Activated CD4-positive, alpha-beta T cell treated with anti-CD3 and anti-CD28 coated beads, Interleukin-2, amount 50 U/mL, for 4 hours (primary cell): ENCODE results near the gene NFATC2.

Experiments used
- DNase-seq, 2 experiments: peaks; one replicate each; pipeline ENCODE4 v3.0.0-alpha.2; 2020

Gene NFATC2

GRCh38 chr20:51404297-51405060 is 138.0 kb downstream of the NFATC2 start:
- peak; percentile 80 to 87 for DNase-seq

DNA sequence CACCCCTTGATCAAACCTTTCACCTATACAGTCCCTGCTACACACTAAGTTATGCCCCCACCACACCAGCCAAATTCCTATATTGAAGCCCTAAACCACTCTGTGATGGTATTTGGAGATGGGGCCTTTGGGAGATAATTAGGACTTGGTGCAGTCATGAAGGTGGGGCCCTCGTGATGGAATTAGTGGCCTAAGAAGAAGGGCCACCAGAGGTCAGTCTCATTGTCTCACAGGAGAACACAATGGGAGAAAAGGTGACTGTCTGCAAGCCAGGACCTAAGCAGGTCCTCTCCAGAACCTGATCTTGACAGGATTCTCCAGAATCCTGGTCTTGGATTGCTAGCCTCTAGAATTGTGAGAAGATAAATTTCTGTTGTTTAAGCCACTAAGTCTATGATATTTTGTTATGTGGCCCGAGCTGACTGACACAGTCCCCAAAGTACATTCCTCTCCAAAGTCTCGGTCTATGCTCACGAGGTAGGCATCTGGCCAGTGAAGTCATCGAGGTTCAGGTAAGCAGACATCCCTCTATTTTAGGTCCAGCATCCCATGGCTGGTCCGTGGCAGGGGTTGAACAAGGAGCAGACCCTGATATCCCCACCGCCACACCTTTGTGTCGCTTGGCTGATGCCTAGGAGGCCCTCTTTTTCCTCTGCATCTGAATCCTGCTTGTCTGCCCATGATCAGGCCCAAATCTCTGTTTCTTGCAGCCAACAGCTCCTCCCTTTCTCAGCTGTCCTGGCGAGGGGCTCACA is 138.9 kb downstream of the NFATC2 start:
- no peak for DNase-seq

DNA sequence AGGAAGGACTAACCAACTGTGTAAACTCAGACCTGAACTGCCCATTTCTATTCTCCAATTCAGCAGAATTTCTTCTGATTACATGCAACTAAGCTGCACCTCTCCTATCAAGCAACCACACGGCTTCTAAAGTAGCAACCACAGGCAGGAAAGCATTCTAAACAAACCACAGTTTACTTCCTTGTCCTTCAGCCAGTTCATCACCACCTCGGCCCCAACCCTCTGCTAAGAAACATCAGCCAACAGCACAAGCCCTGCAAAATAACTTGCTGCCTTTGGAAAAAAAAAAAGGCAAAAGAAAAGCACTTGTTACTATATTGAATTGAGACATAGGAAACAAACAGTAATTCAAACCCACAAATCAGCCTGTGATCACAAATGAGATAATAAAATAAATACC is 140.3 kb downstream of the NFATC2 start:
- DNase-seq = peak; percentile 38 to 44

DNA sequence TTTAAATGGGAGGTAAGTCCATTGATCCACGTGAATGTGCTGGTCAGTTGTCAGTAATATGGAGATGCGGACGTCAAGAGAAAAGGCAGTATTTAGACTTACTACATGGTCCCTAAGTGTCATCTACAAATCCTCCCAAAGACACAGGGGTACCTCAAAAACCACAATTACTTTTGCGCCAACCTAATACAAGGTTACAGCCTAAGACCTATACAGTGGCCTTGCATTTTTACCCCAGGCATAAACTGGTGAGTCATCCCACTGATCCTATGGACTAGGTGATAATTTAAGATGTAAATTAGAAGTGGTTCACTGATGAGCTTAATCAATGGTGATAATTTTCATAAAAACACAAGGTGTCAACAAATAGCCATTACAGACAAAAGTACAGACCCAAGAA is 141.0 kb downstream of the NFATC2 start:
- DNase-seq = no peak

DNA sequence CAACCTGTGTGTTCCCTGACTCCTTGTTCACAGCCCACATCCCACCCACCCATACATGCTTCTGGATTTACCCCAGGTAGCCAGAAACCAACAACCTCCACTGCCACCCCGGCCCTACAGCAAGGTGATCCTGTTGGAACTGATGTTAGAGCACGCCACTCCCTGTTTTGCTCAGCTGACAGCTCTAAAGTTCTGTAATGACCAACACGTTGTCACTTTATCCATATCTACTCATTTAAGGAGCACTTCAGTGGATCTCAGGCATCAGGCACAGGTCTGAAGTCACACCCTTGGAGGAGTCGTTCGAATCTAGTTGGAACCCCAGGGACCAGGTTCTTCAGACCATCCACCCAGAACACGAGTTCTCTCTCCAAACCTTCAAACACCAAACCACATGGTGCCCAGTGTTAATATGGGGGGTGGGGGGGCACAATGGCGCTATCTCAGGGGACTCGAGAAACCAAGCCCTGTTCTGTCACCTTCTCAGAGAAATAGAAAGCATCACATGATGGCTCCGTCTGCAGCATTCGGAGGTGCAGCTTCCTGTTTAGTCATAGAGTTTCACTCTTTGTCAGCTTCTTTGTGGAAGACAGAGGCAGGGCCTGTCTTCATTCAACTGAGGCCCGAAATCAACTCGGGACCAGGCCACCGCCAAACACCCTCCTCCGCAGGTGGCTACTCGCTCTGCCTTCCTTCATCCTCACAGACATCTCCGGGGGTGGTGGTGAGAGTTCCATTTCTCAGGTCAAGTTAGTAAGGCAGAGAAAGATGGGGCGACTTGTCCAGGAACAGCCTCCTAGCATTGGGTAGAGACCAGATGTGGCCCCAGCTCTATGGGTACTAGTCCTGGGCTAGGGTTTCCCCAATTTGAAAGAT is 142.2 kb downstream of the NFATC2 start:
- peak; percentile 59 to 63 for DNase-seq

DNA sequence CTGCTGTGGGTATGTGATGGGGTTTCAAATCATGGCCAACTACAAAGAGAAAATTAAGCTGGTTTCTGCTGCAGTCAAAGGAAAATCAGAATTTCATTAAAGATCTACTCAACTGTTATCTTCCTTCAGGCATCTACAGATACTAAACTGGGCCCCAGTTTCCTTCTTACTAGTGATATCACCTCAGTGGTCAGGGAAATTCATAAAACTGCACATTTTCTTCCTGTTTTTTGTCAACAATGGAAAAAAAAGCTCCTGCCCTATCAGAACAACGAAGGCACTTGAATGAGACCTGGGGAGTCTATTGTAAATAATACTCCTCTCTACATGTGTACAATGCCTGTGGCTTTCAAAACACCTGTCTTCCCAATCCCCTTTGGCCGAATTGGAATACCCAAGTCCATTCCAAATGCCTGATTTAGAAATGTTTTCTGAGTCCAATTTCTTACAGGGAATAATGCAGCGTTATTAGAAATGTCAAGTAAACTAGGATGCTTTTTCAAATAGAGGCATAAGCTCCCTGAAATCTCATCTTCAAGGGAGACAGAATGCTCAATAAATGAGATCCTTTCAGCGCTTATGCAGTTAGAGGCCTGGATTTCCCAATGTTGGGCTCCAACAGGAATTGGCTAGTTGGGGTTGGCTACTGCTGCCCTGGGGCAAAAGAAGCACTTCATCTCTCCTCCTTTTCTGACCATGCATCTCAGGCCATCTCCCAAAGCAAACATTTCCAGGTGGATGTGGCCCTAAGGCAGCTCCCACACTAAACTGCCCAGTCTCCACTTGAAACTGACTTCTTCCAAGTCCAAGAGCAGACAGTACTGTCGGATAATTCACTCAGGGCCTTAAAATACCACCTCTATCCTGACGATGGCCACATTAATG is 143.3 kb downstream of the NFATC2 start:
- DNase-seq = no peak

DNA sequence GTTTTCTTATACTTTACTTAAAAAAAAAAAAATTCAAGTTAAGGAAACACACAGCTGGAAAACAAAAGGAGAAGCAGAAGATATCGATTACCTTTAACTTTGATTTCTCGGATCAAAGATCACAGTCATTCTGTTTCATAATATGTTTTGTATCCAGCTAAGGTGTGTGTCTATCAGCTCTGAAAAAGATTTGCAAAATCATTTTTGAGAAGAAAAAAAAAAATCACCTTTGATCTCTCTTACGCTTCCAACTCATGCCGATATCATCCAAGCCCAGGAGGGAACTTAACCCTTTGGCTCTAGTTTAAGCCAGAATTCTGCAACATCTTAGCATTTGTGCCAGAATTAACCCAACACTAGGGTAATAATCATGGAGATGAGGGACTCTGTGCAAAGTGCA is 144.0 kb downstream of the NFATC2 start:
- no peak for DNase-seq

- DNase-seq = no peak
Observed at GRCh38 chr20:51398083-51398482, 144.4 kb downstream of the NFATC2 start.

GRCh38 chr20:51397137-51397536 is 145.4 kb downstream of the NFATC2 start:
- DNase-seq = no peak

DNA sequence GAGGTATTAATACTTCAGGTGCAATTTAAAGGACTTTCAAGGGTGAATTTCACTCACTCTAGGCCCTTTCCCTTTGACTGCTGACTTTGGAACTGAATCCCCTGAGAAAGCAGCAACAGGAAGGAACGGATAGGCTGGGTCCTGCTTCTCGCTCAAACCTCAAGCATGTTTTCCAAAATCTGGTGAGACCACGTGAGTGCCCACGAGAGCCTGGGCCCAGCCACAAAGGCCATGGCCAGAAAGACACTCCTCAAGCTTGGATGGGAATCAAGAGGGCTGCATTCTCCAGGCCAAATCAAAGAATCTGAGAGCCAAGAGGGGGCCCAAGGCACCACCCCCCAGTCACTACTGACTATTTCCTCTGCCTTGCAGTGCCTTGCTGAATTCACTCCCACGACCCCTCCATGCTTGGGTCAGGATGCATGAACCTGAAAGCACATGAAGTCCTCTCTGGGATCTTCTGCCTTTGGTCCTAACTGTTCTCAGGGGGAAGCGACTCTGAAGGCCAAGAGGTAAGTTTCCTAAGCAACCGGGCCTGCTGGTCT is 146.1 kb downstream of the NFATC2 start:
- DNase-seq = no peak

- DNase-seq = no peak
Observed at GRCh38 chr20:51394706-51395105, 147.8 kb downstream of the NFATC2 start.

GRCh38 chr20:51393571-51393970 is 148.9 kb downstream of the NFATC2 start:
- no peak for DNase-seq

GRCh38 chr20:51392614-51393186 is 149.8 kb downstream of the NFATC2 start:
- no peak for DNase-seq

- DNase-seq = no peak
Observed at GRCh38 chr20:51391926-51392325, 150.6 kb downstream of the NFATC2 start.

DNA sequence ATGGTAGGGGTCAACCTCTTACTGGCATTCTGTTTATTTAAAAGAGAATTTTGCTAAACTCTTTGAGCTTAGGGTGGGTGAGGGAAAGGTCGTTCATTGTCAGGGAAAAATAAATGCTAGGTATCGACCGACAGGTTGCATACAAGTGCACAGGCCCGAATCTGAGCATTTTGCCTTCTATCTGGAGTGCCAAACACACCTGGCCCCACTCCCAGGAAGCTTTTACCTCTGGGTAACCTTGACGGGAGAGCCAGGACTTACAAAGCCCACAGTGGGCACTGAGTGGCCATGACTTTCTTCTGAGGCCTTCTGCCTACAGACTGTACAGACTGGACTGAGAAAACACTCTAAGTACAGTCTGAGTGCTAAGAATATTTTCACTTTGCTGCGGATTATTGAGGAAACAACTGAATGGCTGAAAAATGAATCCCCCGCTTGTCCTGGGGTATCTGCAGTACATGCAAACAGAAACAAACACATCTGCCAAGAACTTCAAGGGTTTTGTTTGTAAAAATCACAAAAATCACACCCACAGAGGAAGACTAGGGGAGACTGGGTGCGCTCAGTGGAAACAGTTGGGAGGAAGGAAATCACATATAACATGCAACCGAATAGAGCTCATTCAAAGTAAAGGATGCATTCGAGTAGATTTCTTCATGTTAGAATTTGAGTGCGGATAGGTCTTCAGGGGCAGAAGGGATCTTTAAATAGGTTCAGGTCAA is 152.8 kb downstream of the NFATC2 start:
- no peak for DNase-seq

GRCh38 chr20:51388756-51389542 is 153.6 kb downstream of the NFATC2 start:
- DNase-seq = no peak

DNA sequence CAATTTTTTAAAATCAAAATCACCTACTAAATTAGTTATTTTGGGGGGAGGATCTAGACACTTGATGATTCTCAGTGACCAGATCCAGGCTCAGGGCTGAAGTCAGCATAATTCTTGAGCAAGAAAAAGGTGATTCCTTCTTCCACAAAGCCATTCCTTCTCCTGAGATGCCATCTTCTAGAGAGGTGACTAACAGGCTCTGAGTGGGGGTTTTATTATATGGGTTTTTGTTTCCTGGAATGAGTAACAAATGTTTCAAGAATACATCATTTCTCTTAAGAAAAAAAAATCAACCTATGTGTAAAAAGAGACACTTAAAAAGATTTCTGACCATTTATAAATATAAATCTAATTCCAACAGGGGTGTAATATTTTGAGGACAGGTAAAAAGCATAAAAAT is 154.3 kb downstream of the NFATC2 start:
- DNase-seq = no peak

DNA sequence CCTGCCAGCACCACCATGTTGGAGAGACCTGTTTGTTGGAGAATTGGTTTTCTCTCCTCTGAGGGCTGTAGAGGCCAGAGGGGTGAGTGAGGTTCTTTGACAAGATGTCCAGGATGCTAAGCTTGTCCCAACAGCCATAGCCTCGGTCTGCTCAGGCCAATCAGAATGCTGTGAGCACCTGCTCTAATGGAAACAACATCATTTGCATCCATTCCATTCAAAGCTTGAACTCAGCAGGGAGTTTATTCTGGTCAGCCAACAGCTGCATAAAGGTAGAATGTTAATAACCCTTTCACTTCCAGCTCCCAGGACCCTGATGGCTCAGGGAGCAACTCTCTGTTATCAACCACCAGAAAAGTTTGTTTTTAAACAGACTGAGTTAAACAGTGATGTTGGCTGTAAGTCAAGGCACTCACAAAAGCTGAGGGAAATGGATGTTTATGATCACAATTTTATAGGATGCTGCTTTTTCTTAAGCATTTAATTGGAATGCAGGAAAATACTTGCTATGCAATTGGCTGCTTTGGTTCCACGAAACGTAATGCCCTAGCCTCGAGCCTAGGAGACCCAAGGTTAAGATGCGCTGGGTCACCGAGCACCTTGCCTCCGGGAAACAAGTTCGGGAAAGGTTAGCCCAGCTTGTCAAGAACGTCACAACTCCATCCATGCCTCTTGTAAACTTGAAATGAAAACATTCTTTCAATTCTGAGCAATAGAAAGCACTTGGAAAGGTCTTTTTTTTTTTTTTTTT is 155.2 kb downstream of the NFATC2 start:
- DNase-seq = no peak

- DNase-seq = peak; percentile 13 to 25
Observed at GRCh38 chr20:51386586-51386985, 155.9 kb downstream of the NFATC2 start.
